Small intestine (tissue), 7 donors: ENCODE measurements around the gene LENEP. TPM values are rescaled to one million over a fixed set of nuclear protein-coding genes. Genes with fewer than 3 reads are reported as not detected.

Source experiments
- DNase-seq, 2 donors: peaks; one replicate each; pipeline versions ENCODE4 v3.0.0 to v3.0.0-alpha.2; 2013
- FAIRE-seq: peaks from 2 replicates; lab custom pipeline; 2012; peaks lifted over from hg19 to GRCh38; lab: Jason Lieb, UNC
- H3K27ac ChIP-seq, 3 donors: one replicate each; pipeline ENCODE4 v1.5.1; 2013; ENCODE audit warnings: low read length in 2 of 3, mild to moderate bottlenecking in 2 of 3, control low read depth in 1 of 3, inconsistent platforms in 1 of 3, low read depth in 1 of 3, moderate library complexity in 1 of 3
- H3K27me3 ChIP-seq, 3 donors: one replicate each; pipeline ENCODE4 v1.6.1; 2013; ENCODE audit warnings: low read length in 3 of 3, inconsistent platforms in 1 of 3; ENCODE audit not compliant: control insufficient read depth in 3 of 3, insufficient read depth in 3 of 3
- H3K36me3 ChIP-seq, 3 donors: one replicate each; pipeline ENCODE4 v1.6.1; 2013; ENCODE audit warnings: low read length in 3 of 3, inconsistent platforms in 1 of 3, low read depth in 1 of 3, mild to moderate bottlenecking in 1 of 3, moderate library complexity in 1 of 3; ENCODE audit not compliant: control insufficient read depth in 3 of 3, insufficient read depth in 2 of 3
- H3K4me1 ChIP-seq, 3 donors: one replicate each; pipeline ENCODE4 v1.6.1; 2013; ENCODE audit warnings: low read length in 2 of 3, inconsistent platforms in 1 of 3, low read depth in 1 of 3, mild to moderate bottlenecking in 1 of 3, moderate library complexity in 1 of 3; ENCODE audit not compliant: control insufficient read depth in 3 of 3, insufficient read depth in 2 of 3
- H3K4me3 ChIP-seq, 3 donors: one replicate each; pipeline ENCODE4 v1.5.1; 2013; ENCODE audit warnings: low read length in 3 of 3, control low read depth in 1 of 3, inconsistent platforms in 1 of 3, low read depth in 1 of 3, mild to moderate bottlenecking in 1 of 3, moderate library complexity in 1 of 3
- H3K9me3 ChIP-seq, 2 donors: one replicate each; pipeline ENCODE4 v1.6.1; 2013; ENCODE audit warnings: low read depth in 1 of 2, low read length in 1 of 2; ENCODE audit not compliant: control insufficient read depth in 2 of 2, insufficient read depth in 1 of 2
- WGBS, 3 donors: extraction: QIAGEN DNeasy Blood & Tissue Kit; methylation state at CpG; one replicate each; pipeline ENCODE4 v1.1.7; 2013; 5-methylcytosine and 5-hydroxymethylcytosine counted together
- polyA plus RNA-seq, 4 donors: library from polyadenylated mRNA; stranded (reverse) in 3 of 4; unstranded in 1 of 4; fragments of 200-250 nt in 3 of 4; fragments of 120-200 nt in 1 of 4; gene quantifications; one replicate each; pipeline versions ENCODE4 v1.2.1 to v1.2.3, GENCODE V29; 2013
- donor health status: healthy with polysubstance abuse.
- donor health status: control.
- donor health status: control.
- donor health status: Bipolar disorder and iron deficiency.
- donor health status: healthy.

The LENEP gene
- polyA plus RNA-seq, 4 donors: 0.64 TPM; not detected in 3

DNA sequence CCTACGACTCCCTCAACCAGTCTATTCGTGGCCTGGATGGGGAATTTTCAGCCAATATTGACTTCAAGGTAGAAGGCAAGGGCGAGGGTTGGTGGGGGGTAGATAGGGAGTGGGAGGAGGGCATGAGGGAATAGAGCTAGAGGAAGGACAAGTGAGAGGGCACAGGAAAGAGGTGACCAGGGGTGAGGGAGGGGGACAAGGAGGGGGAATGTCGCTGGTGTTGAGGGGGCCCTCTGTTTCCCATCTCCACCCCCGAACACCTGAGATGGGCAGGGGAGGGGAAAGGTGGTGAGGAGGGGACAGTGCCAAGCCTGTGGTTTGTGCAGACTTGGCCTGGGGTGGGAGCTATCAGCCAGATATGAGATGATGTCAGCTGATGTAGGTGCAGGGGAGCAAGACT is 49.4 kb downstream of the LENEP start:
- H3K27me3 ChIP-seq: no peaks in the 10 kb centered on the region
- no peak for FAIRE-seq

DNA sequence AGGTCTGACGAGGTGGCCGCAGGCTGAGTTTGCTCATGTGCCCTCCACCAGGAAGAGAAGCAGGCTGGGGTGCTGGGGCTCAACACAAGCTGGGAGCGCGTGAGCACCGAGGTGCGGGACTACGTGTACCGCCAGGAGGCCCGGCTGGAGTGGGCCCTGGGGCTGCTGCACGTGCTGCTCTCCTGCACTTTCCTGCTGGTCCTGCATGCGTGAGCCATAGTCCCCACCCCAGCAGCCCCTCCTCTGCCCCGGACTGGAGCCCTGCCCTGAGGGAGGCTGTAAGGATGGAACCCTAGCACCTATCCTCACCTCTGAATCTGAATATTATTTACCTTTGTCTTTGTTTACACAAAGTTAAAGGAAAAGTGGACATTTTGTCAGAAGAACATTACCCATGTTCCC is 49.9 kb downstream of the LENEP start:
- FAIRE-seq (no peak), DNase-seq (peak; percentile 71 to 80)
- Histone ChIP-seq H3K9me3 (no peaks in the 10 kb centered on the region), H3K4me1 (peaks cover 0 to 37% (median 8%) of the 10 kb centered on the region in 3 donors), H3K4me3 (no peak overlapping the region), H3K27me3 (no peaks in the 10 kb centered on the region), H3K27ac (peak overlapping the region; percentile 88 to 91 (median 88)), H3K36me3 (peaks cover 0 to 5% (median 0%) of the 10 kb centered on the region in 3 donors)
- WGBS, 3 donors: 16 to 53% (median 33%) methylated on average over 12 of the region's 12 CpGs

More for the DNA sequence above, 49.4 kb downstream of the LENEP start:
- Histone ChIP-seq H3K36me3 (peaks cover 0 to 5% (median 0%) of the 10 kb centered on the region in 3 donors), H3K9me3 (no peaks in the 10 kb centered on the region), H3K4me3 (no peak overlapping the region), H3K27ac (peak overlapping the region; percentile 88 to 91 (median 88)), H3K4me1 (peaks cover 0 to 41% (median 13%) of the 10 kb centered on the region in 3 donors)
- WGBS, 3 donors: 78 to 80% (median 78%) methylated on average over 5 of the region's 5 CpGs
- DNase-seq: no peak

DNA sequence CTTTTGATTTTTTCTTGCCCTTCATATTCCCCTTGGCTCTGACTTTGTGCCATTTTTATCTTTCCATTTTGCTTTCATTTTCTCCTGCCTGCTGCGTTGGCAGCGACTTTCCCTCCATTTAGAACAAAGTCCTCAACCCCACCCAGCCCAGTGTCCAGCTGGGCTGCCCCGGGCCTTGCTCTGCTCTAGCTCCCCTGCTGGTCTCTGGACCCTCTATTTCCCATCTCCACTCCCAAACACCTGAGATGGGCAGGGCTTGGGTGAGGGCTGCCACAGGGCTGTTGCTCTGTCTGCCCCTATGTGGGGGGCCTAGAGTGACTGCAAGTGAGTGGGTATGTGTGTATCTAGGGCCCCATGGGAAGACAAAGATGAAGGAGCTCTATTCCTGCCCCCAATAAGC is 50.4 kb downstream of the LENEP start:
- Histone ChIP-seq H3K27me3 (no peaks in the 10 kb centered on the region), H3K4me1 (peaks cover 0 to 35% (median 10%) of the 10 kb centered on the region in 3 donors), H3K9me3 (no peaks in the 10 kb centered on the region), H3K27ac (peak overlapping the region; percentile 88 to 91 (median 88)), H3K4me3 (no peak overlapping the region), H3K36me3 (peaks cover 0 to 5% (median 0%) of the 10 kb centered on the region in 3 donors)
- no peak for FAIRE-seq
- WGBS, 3 donors: 9 to 52% (median 43%) methylated on average over 3 of the region's 3 CpGs
- peak; percentile 85 to 87 for DNase-seq

Other genes starting within 250 kb of the LENEP start
- gene KCNN3, start 123.3 kb upstream of the LENEP start, polyA plus RNA-seq: 1 to 10 TPM in 2 of 4 donors, under 1 TPM in 2; 0.27 to 1.6 (median 0.94) TPM
- gene PMVK, start 56.9 kb upstream of the LENEP start, polyA plus RNA-seq: 100 to 1,000 TPM in 1 of 4 donors, 10 to 100 TPM in 3; 44.8 to 120 (median 76.0) TPM
- 10 to 100 TPM; 31.9 to 97.8 (median 37.8) TPM for gene PBXIP1, start 37.5 kb upstream of the LENEP start, polyA plus RNA-seq
- gene PYGO2, start 31.8 kb upstream of the LENEP start, polyA plus RNA-seq: 10 to 100 TPM; 22.1 to 34.7 (median 24.8) TPM
- 10 to 100 TPM; 59.7 to 84.8 (median 66.7) TPM for gene SHC1, start 22.8 kb upstream of the LENEP start, polyA plus RNA-seq
- gene CKS1B, start 18.9 kb upstream of the LENEP start, polyA plus RNA-seq: 100 to 1,000 TPM in 1 of 4 donors, 10 to 100 TPM in 3; 63.7 to 117 (median 75.6) TPM
- gene FLAD1, start 10.2 kb upstream of the LENEP start, polyA plus RNA-seq: 10 to 100 TPM; 25.1 to 51.4 (median 34.4) TPM
- gene ZBTB7B, start 9.2 kb downstream of the LENEP start, polyA plus RNA-seq: 100 to 1,000 TPM in 2 of 4 donors, 10 to 100 TPM in 2; 51.5 to 222 (median 115) TPM
- 10 to 100 TPM in 2 of 4 donors, 1 to 10 TPM in 2; 1.9 to 27.1 (median 10.6) TPM for gene DCST2, start 40.2 kb downstream of the LENEP start, polyA plus RNA-seq
- under 1 TPM in 2 of 4 donors, not detected in 2; 0.10 to 0.56 TPM for gene DCST1, start 40.2 kb downstream of the LENEP start, polyA plus RNA-seq
- gene ADAM15, start 57.7 kb downstream of the LENEP start, polyA plus RNA-seq: 100 to 1,000 TPM in 3 of 4 donors, 10 to 100 TPM in 1; 24.9 to 206 (median 147) TPM
- gene EFNA4, start 70.2 kb downstream of the LENEP start, polyA plus RNA-seq: 10 to 100 TPM; 16.8 to 41.3 (median 17.4) TPM
- 1 to 10 TPM; 2.0 to 7.0 (median 5.4) TPM for gene EFNA3, start 85.3 kb downstream of the LENEP start, polyA plus RNA-seq
- gene EFNA1, start 134.3 kb downstream of the LENEP start, polyA plus RNA-seq: 100 to 1,000 TPM in 3 of 4 donors, 10 to 100 TPM in 1; 50.6 to 166 (median 145) TPM
- gene SLC50A1, start 142.3 kb downstream of the LENEP start, polyA plus RNA-seq: 10 to 100 TPM; 44.6 to 99.5 (median 61.9) TPM
- gene DPM3, start 146.9 kb downstream of the LENEP start, polyA plus RNA-seq: 100 to 1,000 TPM in 3 of 4 donors, 10 to 100 TPM in 1; 68.5 to 306 (median 238) TPM
- gene KRTCAP2, start 179.7 kb downstream of the LENEP start, polyA plus RNA-seq: 100 to 1,000 TPM; 144 to 286 (median 201) TPM
- under 1 TPM in 3 of 4 donors, not detected in 1; 0.27 to 0.64 (median 0.57) TPM for gene TRIM46, start 180.3 kb downstream of the LENEP start, polyA plus RNA-seq
- gene THBS3, start 214.3 kb downstream of the LENEP start, polyA plus RNA-seq: 10 to 100 TPM; 11.3 to 24.9 (median 14.8) TPM
- gene MTX1, start 215.1 kb downstream of the LENEP start, polyA plus RNA-seq: 10 to 100 TPM; 40.0 to 72.2 (median 49.4) TPM